CD8-positive, alpha-beta memory T cell (primary cell): ENCODE results near the gene GPR150. TPM values are rescaled to one million over a fixed set of nuclear protein-coding genes. Genes with fewer than 3 reads are reported as not detected.

ENCODE experiments used
- CTCF ChIA-PET: fragments of 350-600 bp; sonication (Branson Sonifier 250); formaldehyde crosslinking; loops from one replicate; lab custom pipeline; 2021; ENCODE audit warnings: antibody characterized with exemption; lab: Charles Lee
- POLR2A ChIA-PET: fragments of 350-600 bp; sonication (Branson Sonifier 250); formaldehyde crosslinking; loops from one replicate; lab custom pipeline; 2021; ENCODE audit warnings: antibody characterized with exemption; lab: Charles Lee
- DNase-seq, 5 donors: peaks; one replicate each; pipeline versions ENCODE4 v3.0.0 to v3.0.0-alpha.2; 2020 to 2022; ENCODE audit warnings: mixed read lengths in 1 of 5
- H3K27ac ChIP-seq: one replicate; pipeline ENCODE4 v1.7.0; 2013; ENCODE audit warnings: low read depth, mild to moderate bottlenecking, low read length, moderate library complexity
- H3K27me3 ChIP-seq: 2 replicates; pipeline ENCODE4 v1.7.0; 2013; ENCODE audit warnings: low read length, mild to moderate bottlenecking; ENCODE audit not compliant: insufficient read depth, poor library complexity, severe bottlenecking
- H3K36me3 ChIP-seq: 2 replicates; pipeline ENCODE4 v1.7.0; 2013; ENCODE audit warnings: mild to moderate bottlenecking, low read length, moderate library complexity; ENCODE audit not compliant: insufficient read depth
- H3K4me1 ChIP-seq: 2 replicates; pipeline ENCODE4 v1.7.0; 2013; ENCODE audit warnings: mild to moderate bottlenecking, low read length, moderate library complexity; ENCODE audit not compliant: insufficient read depth
- H3K4me3 ChIP-seq: 2 replicates; pipeline ENCODE4 v1.7.0; 2013; ENCODE audit warnings: mild to moderate bottlenecking, low read length
- H3K9me3 ChIP-seq: 2 replicates; pipeline ENCODE4 v1.7.0; 2013; ENCODE audit warnings: mild to moderate bottlenecking, low read length
- H3K27ac Mint-ChIP-seq, 8 donors: one replicate each; pipeline ENCODE4 v1.8.0; 2020 to 2021; ENCODE audit warnings: mixed read lengths in 8 of 8, mild to moderate bottlenecking in 6 of 8, inconsistent platforms in 3 of 8, moderate library complexity in 3 of 8
- H3K27me3 Mint-ChIP-seq, 2 donors: one replicate each; pipeline ENCODE4 v1.8.0; 2020 to 2021; ENCODE audit warnings: mixed read lengths in 2 of 2, mild to moderate bottlenecking in 1 of 2, moderate library complexity in 1 of 2
- H3K36me3 Mint-ChIP-seq, 3 donors: one replicate each; pipeline ENCODE4 v1.8.0; 2020 to 2021; ENCODE audit warnings: mixed read lengths in 3 of 3, inconsistent platforms in 1 of 3, mild to moderate bottlenecking in 1 of 3
- H3K4me1 Mint-ChIP-seq, 3 donors: one replicate each; pipeline ENCODE4 v1.8.0; 2020 to 2021; ENCODE audit warnings: mixed read lengths in 3 of 3, inconsistent platforms in 1 of 3, mild to moderate bottlenecking in 1 of 3
- H3K4me3 Mint-ChIP-seq, 7 donors: one replicate each; pipeline ENCODE4 v1.8.0; 2020 to 2021; ENCODE audit warnings: mixed read lengths in 7 of 7, mild to moderate bottlenecking in 6 of 7, moderate library complexity in 4 of 7, inconsistent platforms in 2 of 7
- H3K9me3 Mint-ChIP-seq, 5 donors: one replicate each; pipeline ENCODE4 v1.8.0; 2020 to 2022; ENCODE audit warnings: mixed read lengths in 5 of 5, mild to moderate bottlenecking in 3 of 5, moderate library complexity in 2 of 5, inconsistent platforms in 1 of 5
- polyA plus RNA-seq: library from polyadenylated mRNA; unstranded; fragments of 300-500 nt; fragmentation: Illumina TruSeq; gene quantifications from one replicate; pipeline ENCODE4 v1.2.3, GENCODE V29; 2021
- total RNA-seq, 2 experiments: library from RNA; stranded (reverse); gene quantifications; one replicate each; pipeline ENCODE4 v1.2.3, GENCODE V29; 2021

The GPR150 gene
- total and polyA plus RNA-seq, 3 experiments from 2014 or later = 0.18 to 2.8 (median 0.26) TPM

DNA sequence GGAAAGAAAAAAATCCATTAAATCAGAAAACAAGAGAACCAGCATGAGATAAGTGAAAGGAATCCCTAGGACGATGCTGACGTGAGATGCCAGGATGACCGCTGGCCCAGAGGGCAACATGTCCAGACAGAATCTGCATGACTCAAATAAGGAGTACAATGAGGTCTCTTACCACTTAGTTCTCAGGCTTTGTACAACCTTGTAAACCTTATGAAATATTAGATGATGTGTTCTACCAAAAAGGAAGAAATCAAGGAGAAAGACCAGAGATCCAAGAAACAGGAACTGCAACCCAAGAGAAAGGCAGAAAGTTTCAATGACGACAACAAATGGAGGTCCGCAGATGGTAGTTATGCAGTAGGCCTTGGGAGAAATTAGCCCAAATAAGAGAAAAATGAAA, 2.8 kb upstream of the GPR150 start:
- Histone ChIP-seq H3K36me3 (no peaks in the 10 kb centered on the region), H3K4me3 (no peak overlapping the region), H3K4me1 (peaks cover 19% of the 10 kb centered on the region), H3K27ac (no peak overlapping the region), H3K27me3 (no peaks in the 10 kb centered on the region), H3K9me3 (no peaks in the 10 kb centered on the region)
- ChIA-PET POLR2A (no interaction called here), CTCF (no interaction called here)
- Mint-ChIP-seq H3K36me3 (peaks cover 8 to 14% (median 10%) of the 10 kb centered on the region in 3 donors), H3K9me3 (peaks cover 6 to 13% (median 10%) of the 10 kb centered on the region in 5 donors), H3K27me3 (peaks cover 2 to 4% of the 10 kb centered on the region in 2 donors), H3K4me1 (peaks cover 29 to 59% (median 37%) of the 10 kb centered on the region in 3 donors), H3K27ac (no peak overlapping the region), H3K4me3 (peak overlapping the region in 1 of 7 donors; percentile 31)
- DNase-seq = no peak

DNA sequence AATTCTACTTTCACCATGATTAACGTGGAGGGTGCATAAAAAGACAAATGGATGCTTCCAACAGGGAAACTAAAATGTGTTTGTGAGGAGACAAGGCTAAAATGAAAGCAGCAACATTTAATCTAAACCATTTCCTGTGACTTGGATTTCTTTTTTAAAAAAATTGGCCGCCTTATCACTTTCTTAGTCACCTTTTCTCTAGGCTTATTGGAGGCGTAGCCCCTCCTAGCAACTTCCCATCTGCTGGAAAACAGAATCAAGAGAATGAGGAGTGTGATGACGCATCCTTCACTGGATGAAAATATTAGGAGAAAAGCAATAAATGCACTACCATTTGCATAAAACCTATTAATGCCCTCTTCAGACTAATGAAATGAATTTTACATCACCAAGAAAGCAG, 791 bp upstream of the GPR150 start:
- no peak overlapping the region for H3K27ac ChIP-seq
- POLR2A ChIA-PET = no interaction called here
- CTCF ChIA-PET = no interaction called here
- H3K9me3 Mint-ChIP-seq = no peaks in the 10 kb centered on the region
- no peaks in the 10 kb centered on the region for H3K27me3 ChIP-seq
- H3K27me3 Mint-ChIP-seq = peaks cover 2 to 4% of the 10 kb centered on the region in 2 donors
- no peak for DNase-seq
- peaks cover 44 to 72% (median 57%) of the 10 kb centered on the region in 3 donors for H3K4me1 Mint-ChIP-seq
- H3K36me3 Mint-ChIP-seq = peaks cover 4 to 5% (median 4%) of the 10 kb centered on the region in 3 donors
- H3K4me3 ChIP-seq = peak overlapping the region; percentile 72
- no peaks in the 10 kb centered on the region for H3K36me3 ChIP-seq
- H3K27ac Mint-ChIP-seq = peak overlapping the region in 5 of 8 donors; percentile 21 to 89 (median 63)
- H3K9me3 ChIP-seq = no peaks in the 10 kb centered on the region
- peak overlapping the region; percentile 84 to 95 (median 92) for H3K4me3 Mint-ChIP-seq
- peaks cover 35% of the 10 kb centered on the region for H3K4me1 ChIP-seq

DNA sequence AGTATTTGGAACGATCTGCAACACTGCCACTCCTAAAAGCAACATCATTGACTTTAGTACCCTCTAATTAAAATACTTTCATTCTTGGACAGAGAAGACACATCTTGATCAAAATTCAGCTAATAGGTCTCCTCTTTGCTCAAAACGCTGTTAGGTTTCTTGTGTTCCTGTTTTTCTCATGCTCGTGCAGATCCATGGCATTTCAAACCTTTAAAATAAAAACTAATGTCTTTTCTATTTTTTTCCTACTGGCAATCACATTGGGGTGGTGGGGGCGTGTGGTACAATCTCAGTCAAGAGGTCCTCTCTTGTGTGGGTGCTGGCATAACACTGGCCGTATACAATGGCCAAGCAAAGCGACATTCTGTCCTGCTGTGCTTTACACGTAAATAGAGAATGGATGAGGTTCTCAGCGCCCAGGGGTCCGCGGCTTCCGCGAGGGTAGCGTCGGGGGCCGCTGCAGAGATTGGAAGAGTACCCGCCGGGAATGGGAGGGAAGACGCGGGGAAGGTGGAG, 315 bp upstream of the GPR150 start:
- CTCF ChIA-PET = no interaction called here
- no peaks in the 10 kb centered on the region for H3K36me3 ChIP-seq
- peak overlapping the region; percentile 72 for H3K4me3 ChIP-seq
- peaks cover 2 to 4% of the 10 kb centered on the region in 2 donors for H3K27me3 Mint-ChIP-seq
- H3K27ac ChIP-seq = no peak overlapping the region
- peak overlapping the region; percentile 3 to 89 (median 76) for H3K27ac Mint-ChIP-seq
- H3K9me3 ChIP-seq = no peaks in the 10 kb centered on the region
- POLR2A ChIA-PET = no interaction called here
- H3K27me3 ChIP-seq = no peaks in the 10 kb centered on the region
- peak overlapping the region; percentile 84 to 95 (median 92) for H3K4me3 Mint-ChIP-seq
- H3K4me1 ChIP-seq = peaks cover 35% of the 10 kb centered on the region
- H3K9me3 Mint-ChIP-seq = no peaks in the 10 kb centered on the region
- DNase-seq = peak in 1 of 5 donors; percentile 3
- H3K36me3 Mint-ChIP-seq = peaks cover 4% of the 10 kb centered on the region in 3 donors
- H3K4me1 Mint-ChIP-seq = peaks cover 44 to 77% (median 57%) of the 10 kb centered on the region in 3 donors

DNA sequence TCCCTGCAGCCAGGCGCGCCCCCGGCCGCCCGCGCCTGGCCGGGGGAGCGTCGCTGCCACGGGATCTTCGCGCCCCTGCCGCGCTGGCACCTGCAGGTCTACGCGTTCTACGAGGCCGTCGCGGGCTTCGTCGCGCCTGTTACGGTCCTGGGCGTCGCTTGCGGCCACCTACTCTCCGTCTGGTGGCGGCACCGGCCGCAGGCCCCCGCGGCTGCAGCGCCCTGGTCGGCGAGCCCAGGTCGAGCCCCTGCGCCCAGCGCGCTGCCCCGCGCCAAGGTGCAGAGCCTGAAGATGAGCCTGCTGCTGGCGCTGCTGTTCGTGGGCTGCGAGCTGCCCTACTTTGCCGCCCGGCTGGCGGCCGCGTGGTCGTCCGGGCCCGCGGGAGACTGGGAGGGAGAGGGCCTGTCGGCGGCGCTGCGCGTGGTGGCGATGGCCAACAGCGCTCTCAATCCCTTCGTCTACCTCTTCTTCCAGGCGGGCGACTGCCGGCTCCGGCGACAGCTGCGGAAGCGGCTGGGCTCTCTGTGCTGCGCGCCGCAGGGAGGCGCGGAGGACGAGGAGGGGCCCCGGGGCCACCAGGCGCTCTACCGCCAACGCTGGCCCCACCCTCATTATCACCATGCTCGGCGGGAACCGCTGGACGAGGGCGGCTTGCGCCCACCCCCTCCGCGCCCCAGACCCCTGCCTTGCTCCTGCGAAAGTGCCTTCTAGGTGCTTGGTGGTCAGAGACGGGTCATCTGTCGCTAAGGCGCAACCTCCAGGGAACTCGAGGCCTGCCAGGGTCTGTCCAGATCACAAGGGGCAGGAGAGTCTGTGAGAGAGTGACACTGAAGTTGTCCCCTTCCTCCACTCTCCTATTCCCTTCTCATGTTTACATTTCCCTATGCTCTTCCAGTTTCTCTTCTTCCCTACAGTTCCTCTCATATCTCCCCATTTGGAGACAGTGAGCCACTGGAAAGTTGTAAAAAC, 1.3 kb downstream of the GPR150 start:
- H3K4me1 Mint-ChIP-seq = peaks cover 41 to 68% (median 54%) of the 10 kb centered on the region in 3 donors
- CTCF ChIA-PET = interaction anchor here (1.3 to 1.9 kb wide), 2 partner anchors 10 to 65 kb away, joined by 3 to 9 read pairs; no protein-coding TSS in a partner anchor

DNA sequence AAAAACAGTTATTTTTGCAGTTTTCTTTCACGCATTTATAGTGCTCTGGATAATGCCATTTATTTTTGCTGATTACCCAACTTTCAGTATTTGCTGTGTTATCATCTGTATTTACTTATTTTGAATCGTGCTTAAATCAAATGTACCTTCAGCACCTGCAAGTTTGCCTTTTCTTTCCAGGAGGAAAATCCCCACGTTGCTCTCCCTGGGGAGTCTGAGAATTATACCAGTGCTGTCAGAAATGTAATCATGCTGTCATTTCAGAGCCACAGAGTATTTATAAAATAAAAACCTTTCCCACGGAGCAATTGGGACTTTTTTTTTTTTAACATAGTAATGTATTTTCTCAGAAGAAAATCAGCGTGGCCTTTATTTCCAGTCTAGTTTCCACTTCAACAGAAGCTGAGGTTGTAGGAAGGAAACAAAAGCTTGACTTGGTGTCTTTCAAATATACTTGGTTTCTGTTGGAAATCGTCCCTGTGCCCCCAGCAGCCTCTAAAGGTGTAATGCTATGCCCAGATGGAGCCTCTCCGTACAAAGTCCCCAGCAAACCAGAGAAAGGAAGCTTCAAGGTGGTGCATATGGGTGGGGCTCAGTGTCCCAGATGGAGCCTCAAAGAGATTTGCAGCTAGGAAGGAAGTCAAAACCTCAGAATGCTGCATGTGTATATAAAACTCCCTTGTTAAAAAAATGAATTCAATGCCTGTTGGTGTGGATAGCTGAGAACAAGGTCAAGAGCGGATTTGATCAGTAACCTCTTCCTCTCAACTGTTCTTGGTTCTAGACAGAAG, 2.1 kb downstream of the GPR150 start:
- peaks cover 0 to 4% (median 0%) of the 10 kb centered on the region in 3 donors for H3K36me3 Mint-ChIP-seq

More for the DNA sequence above, 1.3 kb downstream of the GPR150 start:
- Histone ChIP-seq H3K9me3 (no peaks in the 10 kb centered on the region), H3K27me3 (no peaks in the 10 kb centered on the region), H3K4me1 (peaks cover 35% of the 10 kb centered on the region), H3K4me3 (peak overlapping the region; percentile 55), H3K27ac (peak overlapping the region; percentile 19), H3K36me3 (no peaks in the 10 kb centered on the region)
- DNase-seq = peak; percentile 21 to 54 (median 43)
- Mint-ChIP-seq H3K36me3 (peaks cover 0 to 4% (median 0%) of the 10 kb centered on the region in 3 donors), H3K4me3 (peak overlapping the region; percentile 84 to 93 (median 88)), H3K27ac (peak overlapping the region in 7 of 8 donors; percentile 63 to 97 (median 83)), H3K9me3 (no peaks in the 10 kb centered on the region), H3K27me3 (peaks cover 2 to 4% of the 10 kb centered on the region in 2 donors)
- POLR2A ChIA-PET = interaction anchor here (1.5 to 1.8 kb wide), 2 partner anchors 26 to 66 kb away, joined by 4 to 6 read pairs; partner anchors contain the start of genes ARSK, RFESD and SKIC3

DNA sequence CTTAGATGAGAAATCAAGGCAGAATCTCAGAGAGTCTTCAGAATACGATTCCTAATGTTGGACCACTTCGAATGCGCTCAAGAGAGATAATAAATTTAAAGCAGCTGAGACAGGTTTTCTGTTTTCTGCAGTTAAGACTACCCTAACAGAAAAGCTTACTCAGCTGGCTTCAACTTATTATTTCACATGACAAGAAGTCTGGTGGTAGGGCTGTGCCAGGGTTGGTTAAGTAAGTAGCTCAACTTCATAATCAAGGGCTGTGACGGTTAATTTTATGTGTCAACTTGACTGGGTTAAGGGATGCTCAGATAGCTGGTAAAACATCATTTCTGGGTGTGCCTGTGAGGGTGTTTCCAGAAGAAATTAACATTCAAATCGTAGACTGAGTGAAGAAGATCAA, 3.8 kb downstream of the GPR150 start:
- Histone ChIP-seq H3K9me3 (no peaks in the 10 kb centered on the region), H3K27me3 (no peaks in the 10 kb centered on the region), H3K4me3 (no peak overlapping the region), H3K4me1 (peaks cover 34% of the 10 kb centered on the region), H3K36me3 (no peaks in the 10 kb centered on the region), H3K27ac (no peak overlapping the region)
- ChIA-PET CTCF (interaction anchor here (1.1 to 1.9 kb wide), 2 partner anchors 21 to 23 kb away, joined by 4 to 14 read pairs; partner anchors contain the start of gene RFESD), POLR2A (no interaction called here)
- peaks cover under 1% of the 10 kb centered on the region in 2 donors for H3K27me3 Mint-ChIP-seq
- peak overlapping the region in 4 of 8 donors; percentile 21 to 82 (median 48) for H3K27ac Mint-ChIP-seq
- peaks cover 0 to 4% (median 0%) of the 10 kb centered on the region in 3 donors for H3K36me3 Mint-ChIP-seq
- no peaks in the 10 kb centered on the region for H3K9me3 Mint-ChIP-seq
- no peak for DNase-seq
- H3K4me1 Mint-ChIP-seq = peaks cover 32 to 48% (median 42%) of the 10 kb centered on the region in 3 donors
- peak overlapping the region in 1 of 7 donors; percentile 16 for H3K4me3 Mint-ChIP-seq

More for the DNA sequence above, 2.1 kb downstream of the GPR150 start:
- ChIA-PET CTCF (interaction anchor here (1.0 to 1.9 kb wide), 6 partner anchors 9 to 160 kb away, joined by 3 to 14 read pairs (median 6); partner anchors contain the start of gene RFESD), POLR2A (interaction anchor here (0.6 to 1.8 kb wide), 9 partner anchors 10 to 252 kb away, joined by 3 to 9 read pairs (median 4); partner anchors contain the start of genes ARSK, RFESD and SKIC3)
- H3K4me1 Mint-ChIP-seq = peaks cover 39 to 60% (median 50%) of the 10 kb centered on the region in 3 donors
- Histone ChIP-seq H3K4me1 (peaks cover 35% of the 10 kb centered on the region), H3K27ac (peak overlapping the region; percentile 19), H3K27me3 (no peaks in the 10 kb centered on the region), H3K36me3 (no peaks in the 10 kb centered on the region), H3K4me3 (peak overlapping the region; percentile 55), H3K9me3 (no peaks in the 10 kb centered on the region)
- H3K9me3 Mint-ChIP-seq = no peaks in the 10 kb centered on the region
- DNase-seq = peak in 3 of 5 donors; percentile 30 to 60 (median 59)
- peak overlapping the region; percentile 84 to 93 (median 88) for H3K4me3 Mint-ChIP-seq
- H3K27ac Mint-ChIP-seq = peak overlapping the region; percentile 35 to 97 (median 82)
- peaks cover 2 to 4% of the 10 kb centered on the region in 2 donors for H3K27me3 Mint-ChIP-seq

DNA sequence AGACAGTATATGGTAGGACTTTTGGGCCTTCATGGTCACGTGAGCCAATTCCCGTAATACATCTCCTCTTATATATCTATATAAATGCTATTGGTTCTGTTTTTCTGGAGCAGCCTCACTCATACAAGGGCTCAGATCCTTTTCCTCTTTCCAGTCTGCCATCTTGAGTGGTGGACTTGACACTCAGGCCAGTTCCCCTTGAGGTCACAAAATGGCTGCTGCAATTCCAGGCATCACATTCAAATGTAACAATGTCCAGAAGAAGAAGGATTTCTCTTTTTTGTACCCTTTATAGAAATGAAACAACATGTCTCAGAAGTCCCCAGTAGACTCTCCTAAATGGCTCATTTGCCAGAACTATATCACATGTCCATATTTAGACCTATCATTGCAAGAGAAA, 4.5 kb downstream of the GPR150 start:
- peak overlapping the region in 1 of 7 donors; percentile 16 for H3K4me3 Mint-ChIP-seq
- ChIA-PET CTCF (no interaction called here), POLR2A (no interaction called here)
- peaks cover 28% of the 10 kb centered on the region for H3K4me1 ChIP-seq
- no peaks in the 10 kb centered on the region for H3K9me3 Mint-ChIP-seq
- DNase-seq = no peak
- H3K27ac Mint-ChIP-seq = peak overlapping the region in 2 of 8 donors; percentile 17 to 30
- H3K4me3 ChIP-seq = no peak overlapping the region
- H3K4me1 Mint-ChIP-seq = peaks cover 29 to 42% (median 36%) of the 10 kb centered on the region in 3 donors
- H3K27me3 ChIP-seq = no peaks in the 10 kb centered on the region
- H3K27ac ChIP-seq = no peak overlapping the region
- H3K27me3 Mint-ChIP-seq = no peaks in the 10 kb centered on the region
- peaks cover 0 to 4% (median 0%) of the 10 kb centered on the region in 3 donors for H3K36me3 Mint-ChIP-seq
- H3K9me3 ChIP-seq = no peaks in the 10 kb centered on the region
- no peaks in the 10 kb centered on the region for H3K36me3 ChIP-seq
